Brain microvascular endothelial cell (primary cell): ENCODE data around the gene USP12.
"Not testable (repeated sequence)": the region's sequence is repeated elsewhere in the genome, so short reads cannot be mapped to it uniquely, and the experiment has no call there.

ENCODE experiments used
- DNase-seq: peaks from one replicate; pipeline ENCODE4 v3.0.0-alpha.2; 2020
- H3K27ac ChIP-seq: fragments of 250-450 bp; sonication (Bioruptor Pico); 2 replicates; pipeline ENCODE4 v1.5.1; 2020; ENCODE audit warnings: mild to moderate bottlenecking, moderate library complexity
- H3K27me3 ChIP-seq: fragments of 250-450 bp; sonication (Bioruptor Pico); replicated peaks from 2 replicates; pipeline ENCODE4 v1.5.1; 2020; ENCODE audit warnings: mild to moderate bottlenecking
- H3K36me3 ChIP-seq: fragments of 250-450 bp; sonication (Bioruptor Pico); replicated peaks from 2 replicates; pipeline ENCODE4 v1.5.1; 2020; ENCODE audit warnings: mild to moderate bottlenecking
- H3K4me3 ChIP-seq: 2 replicates; pipeline ENCODE4 v1.5.1; 2011; ENCODE audit warnings: low read depth, mild to moderate bottlenecking, control low read depth, low read length, moderate library complexity
- in situ Hi-C: cut with HindIII; loops from 2 replicates; pipeline ENCODE4 v1.10.0; 2017; ENCODE audit warnings: low sequenced_read_pairs, low pct_ligation_motif_present
- TF ChIP-seq, protein P1 (sequence below): IDR thresholded peaks from 2 replicates; pipeline ENCODE4 v1.5.1; 2011; ENCODE audit warnings: low read depth, mild to moderate bottlenecking, moderate library complexity, low read length, control low read depth, inconsistent platforms; ENCODE audit errors: missing control alignments

USP12 gene

GRCh38 chr13:27080018-27080948, 91.3 kb downstream of the USP12 start:
- TF ChIP-seq, protein P1, sequence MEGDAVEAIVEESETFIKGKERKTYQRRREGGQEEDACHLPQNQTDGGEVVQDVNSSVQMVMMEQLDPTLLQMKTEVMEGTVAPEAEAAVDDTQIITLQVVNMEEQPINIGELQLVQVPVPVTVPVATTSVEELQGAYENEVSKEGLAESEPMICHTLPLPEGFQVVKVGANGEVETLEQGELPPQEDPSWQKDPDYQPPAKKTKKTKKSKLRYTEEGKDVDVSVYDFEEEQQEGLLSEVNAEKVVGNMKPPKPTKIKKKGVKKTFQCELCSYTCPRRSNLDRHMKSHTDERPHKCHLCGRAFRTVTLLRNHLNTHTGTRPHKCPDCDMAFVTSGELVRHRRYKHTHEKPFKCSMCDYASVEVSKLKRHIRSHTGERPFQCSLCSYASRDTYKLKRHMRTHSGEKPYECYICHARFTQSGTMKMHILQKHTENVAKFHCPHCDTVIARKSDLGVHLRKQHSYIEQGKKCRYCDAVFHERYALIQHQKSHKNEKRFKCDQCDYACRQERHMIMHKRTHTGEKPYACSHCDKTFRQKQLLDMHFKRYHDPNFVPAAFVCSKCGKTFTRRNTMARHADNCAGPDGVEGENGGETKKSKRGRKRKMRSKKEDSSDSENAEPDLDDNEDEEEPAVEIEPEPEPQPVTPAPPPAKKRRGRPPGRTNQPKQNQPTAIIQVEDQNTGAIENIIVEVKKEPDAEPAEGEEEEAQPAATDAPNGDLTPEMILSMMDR = no peak
- in situ Hi-C loops = no loop called here
- no peak for DNase-seq
- Histone ChIP-seq H3K36me3 (peaks cover 8% of the 10 kb centered on the region), H3K4me3 (no peak overlapping the region), H3K27me3 (no peaks in the 10 kb centered on the region), H3K27ac (no peak overlapping the region)

DNA sequence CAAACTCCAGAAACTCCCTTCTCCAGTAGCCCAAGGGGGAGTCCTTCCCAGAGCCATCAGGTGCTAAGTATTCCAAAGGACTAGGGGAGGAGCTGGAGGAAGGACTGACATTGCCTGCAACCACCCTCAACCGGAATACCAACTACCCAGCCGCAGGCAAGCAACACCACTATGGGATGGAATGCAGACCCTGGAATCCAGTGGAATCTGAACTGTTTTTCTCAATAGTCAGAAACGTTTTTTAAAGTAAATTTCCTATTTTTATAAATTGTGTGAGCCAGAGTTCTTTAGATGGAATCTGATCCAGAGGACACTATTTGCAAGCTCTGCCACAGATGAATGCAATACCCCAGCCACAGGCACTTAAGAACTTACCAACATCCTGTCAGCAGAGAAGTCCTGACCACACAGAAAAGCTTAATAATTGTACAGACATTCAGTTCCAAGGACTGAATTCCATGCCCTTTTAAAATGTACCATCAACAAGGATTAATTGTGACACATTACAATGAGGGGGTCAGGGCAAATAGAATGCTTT, 92.1 kb downstream of the USP12 start:
- peaks cover 8% of the 10 kb centered on the region for H3K36me3 ChIP-seq
- peak; percentile 42 for DNase-seq

DNA sequence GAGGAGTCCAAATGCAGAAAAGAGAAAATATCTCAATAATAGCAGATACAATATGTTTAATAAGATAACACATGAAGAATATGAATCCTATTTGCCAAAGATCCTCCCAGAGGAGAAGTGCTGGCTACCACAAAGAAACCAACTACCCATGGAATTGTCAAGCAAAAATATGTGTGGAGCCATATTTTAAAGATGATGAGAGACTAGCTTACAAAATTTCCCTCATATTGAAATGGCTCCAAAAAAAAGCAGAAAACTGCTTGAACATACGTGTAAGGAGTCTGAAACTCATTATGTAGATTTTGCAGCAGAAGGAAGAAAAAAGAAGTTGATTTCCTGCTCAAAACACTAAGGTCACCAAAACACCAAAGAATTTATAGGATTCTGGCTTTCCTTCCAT, 94.2 kb downstream of the USP12 start:
- no peaks in the 10 kb centered on the region for H3K27me3 ChIP-seq
- no peak for DNase-seq
- H3K36me3 ChIP-seq = peaks cover 8% of the 10 kb centered on the region
- H3K27ac ChIP-seq = no peak overlapping the region
- H3K4me3 ChIP-seq = no peak overlapping the region
- in situ Hi-C loops = no loop called here
- TF ChIP-seq, protein P1 = no peak

More for the DNA sequence above, 92.1 kb downstream of the USP12 start:
- H3K27me3 ChIP-seq = no peaks in the 10 kb centered on the region
- no peak overlapping the region for H3K27ac ChIP-seq
- in situ Hi-C loops = no loop called here
- no peak overlapping the region for H3K4me3 ChIP-seq
- TF ChIP-seq, protein P1 = no peak

- Histone ChIP-seq H3K27ac (no peak overlapping the region), H3K4me3 (no peak overlapping the region), H3K27me3 (no peaks in the 10 kb centered on the region), H3K36me3 (peaks cover 8% of the 10 kb centered on the region)
- TF ChIP-seq, protein P1 = no peak
- DNase-seq = no peak
- in situ Hi-C loops = no loop called here
These were observed 95.2 kb downstream of the USP12 start for GRCh38 chr13:27076421-27076820.

DNA sequence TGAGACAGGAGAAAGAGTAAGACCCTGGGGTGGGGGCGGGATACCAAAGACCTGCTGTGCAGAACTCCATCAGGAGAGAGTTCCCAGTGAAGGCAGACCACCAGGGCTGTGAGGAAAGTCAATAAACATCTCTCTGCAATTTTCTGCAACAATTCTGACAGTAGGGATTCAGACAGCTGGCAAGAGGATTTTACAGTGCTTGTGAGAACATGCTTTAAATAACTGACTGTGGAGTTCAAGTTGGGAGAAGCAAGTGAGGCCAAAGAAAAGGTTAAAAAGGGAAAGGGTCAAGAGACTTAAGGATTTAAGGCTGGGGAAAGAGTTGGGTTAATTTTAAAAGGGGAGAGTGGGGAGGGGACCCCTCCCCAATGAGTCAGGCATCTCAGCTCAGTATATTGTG, 98.4 kb downstream of the USP12 start:
- H3K4me3 ChIP-seq = no peak overlapping the region
- no peak for DNase-seq
- TF ChIP-seq, protein P1 = no peak
- H3K27me3 ChIP-seq = no peaks in the 10 kb centered on the region
- no peak overlapping the region for H3K27ac ChIP-seq
- in situ Hi-C loops = no loop called here
- peaks cover 4% of the 10 kb centered on the region for H3K36me3 ChIP-seq

- H3K36me3 ChIP-seq, H3K27me3 ChIP-seq, H3K4me3 ChIP-seq, DNase-seq, H3K27ac ChIP-seq, in situ Hi-C loops: not testable (repeated sequence)
These were observed 105.5 kb downstream of the USP12 start for GRCh38 chr13:27066123-27066522.
